H9 (cell line): ENCODE results near the gene JMJD7. TPM values are rescaled to one million over a fixed set of nuclear protein-coding genes. Genes with fewer than 3 reads are reported as not detected.
A peak's percentile ranks its signal among the peaks of the same experiment; 100 is the strongest.

Source experiments
- DNase-seq: peaks from one replicate; pipeline ENCODE4 v3.0.0-alpha.2; 2017
- H2AFZ ChIP-seq: one replicate; pipeline ENCODE4 v1.6.1; 2013; ENCODE audit warnings: mild to moderate bottlenecking, low read length, control low read depth, moderate library complexity
- H2AK5ac ChIP-seq: 2 replicates; pipeline ENCODE4 v1.6.1; 2013; ENCODE audit warnings: low read length, control low read depth, mixed read lengths; ENCODE audit not compliant: insufficient read length
- H2BK120ac ChIP-seq: one replicate; pipeline ENCODE4 v1.6.1; 2013; ENCODE audit warnings: low read depth, mild to moderate bottlenecking, low read length, control low read depth, inconsistent platforms; ENCODE audit not compliant: poor library complexity, severe bottlenecking
- H2BK12ac ChIP-seq: 2 replicates; pipeline ENCODE4 v1.6.1; 2013; ENCODE audit warnings: low read length, control low read depth, mixed read lengths, low read depth; ENCODE audit not compliant: insufficient read length
- H2BK15ac ChIP-seq: 2 replicates; pipeline ENCODE4 v1.6.1; 2013; ENCODE audit warnings: low read depth, low read length, control low read depth
- H2BK20ac ChIP-seq: one replicate; pipeline ENCODE4 v1.6.1; 2013; ENCODE audit warnings: low read depth, mild to moderate bottlenecking, low read length, control low read depth, inconsistent platforms; ENCODE audit not compliant: poor library complexity, severe bottlenecking
- H2BK5ac ChIP-seq: 2 replicates; pipeline ENCODE4 v1.6.1; 2013; ENCODE audit warnings: low read length, control low read depth, mixed read lengths; ENCODE audit not compliant: insufficient read length
- H3K14ac ChIP-seq: 2 replicates; pipeline ENCODE4 v1.6.1; 2013; ENCODE audit warnings: low read length, control low read depth; ENCODE audit not compliant: insufficient read depth
- H3K18ac ChIP-seq: 2 replicates; pipeline ENCODE4 v1.6.1; 2013; ENCODE audit warnings: low read depth, mild to moderate bottlenecking, mixed read lengths, low read length, control low read depth; ENCODE audit not compliant: insufficient read length
- H3K23ac ChIP-seq: 2 replicates; pipeline ENCODE4 v1.6.1; 2013; ENCODE audit warnings: low read length, control low read depth, mixed read lengths, low read depth; ENCODE audit not compliant: insufficient read length
- H3K23me2 ChIP-seq: 2 replicates; pipeline ENCODE4 v1.6.1; 2013; ENCODE audit warnings: low read depth, mild to moderate bottlenecking, mixed read lengths, low read length, control low read depth; ENCODE audit not compliant: insufficient read length, poor library complexity, severe bottlenecking
- H3K27ac ChIP-seq: 2 replicates; pipeline ENCODE4 v1.5.1; 2013; ENCODE audit warnings: low read length, control low read depth, mixed read lengths, low read depth; ENCODE audit not compliant: insufficient read length
- H3K27me3 ChIP-seq: 2 replicates; pipeline ENCODE4 v1.6.1; 2013; ENCODE audit warnings: low read length, control low read depth, inconsistent platforms; ENCODE audit not compliant: insufficient read depth
- H3K4ac ChIP-seq: 2 replicates; pipeline ENCODE4 v1.6.1; 2013; ENCODE audit warnings: low read depth, mild to moderate bottlenecking, control low read depth, inconsistent platforms, low read length, moderate library complexity
- H3K4me1 ChIP-seq: 2 replicates; pipeline ENCODE4 v1.6.1; 2013; ENCODE audit warnings: low read length, control low read depth, inconsistent platforms; ENCODE audit not compliant: insufficient read depth
- H3K4me2 ChIP-seq: 2 replicates; pipeline ENCODE4 v1.6.1; 2013; ENCODE audit warnings: low read length, control low read depth, mixed read lengths; ENCODE audit not compliant: insufficient read length, insufficient read depth
- H3K56ac ChIP-seq: 2 replicates; pipeline ENCODE4 v1.6.1; 2013; ENCODE audit warnings: low read depth, mild to moderate bottlenecking, mixed read lengths, low read length, control low read depth; ENCODE audit not compliant: insufficient read length
- H3K79me1 ChIP-seq: 2 replicates; pipeline ENCODE4 v1.6.1; 2013; ENCODE audit warnings: low read depth, mild to moderate bottlenecking, moderate library complexity, low read length, control low read depth, inconsistent platforms; ENCODE audit not compliant: insufficient read depth, poor library complexity, severe bottlenecking
- H3K79me2 ChIP-seq: 2 replicates; pipeline ENCODE4 v1.6.1; 2013; ENCODE audit warnings: low read length, control low read depth, inconsistent platforms; ENCODE audit not compliant: insufficient read depth
- H3K9ac ChIP-seq: 2 replicates; pipeline ENCODE4 v1.6.1; 2013; ENCODE audit warnings: low read length, control low read depth, mixed read lengths; ENCODE audit not compliant: insufficient read length; ENCODE audit errors: extremely low read depth
- H3K9me3 ChIP-seq: one replicate; pipeline ENCODE4 v1.6.1; 2013; ENCODE audit warnings: low read depth, low read length, inconsistent platforms; ENCODE audit not compliant: control insufficient read depth
- H3T11ph ChIP-seq: one replicate; pipeline ENCODE4 v1.6.1; 2013; ENCODE audit warnings: mild to moderate bottlenecking, low read length, control low read depth, inconsistent platforms
- H4K20me1 ChIP-seq: one replicate; pipeline ENCODE4 v1.6.1; 2013; ENCODE audit not compliant: control insufficient read depth, insufficient read length, insufficient read depth
- H4K5ac ChIP-seq: 2 replicates; pipeline ENCODE4 v1.6.1; 2013; ENCODE audit warnings: low read depth, mild to moderate bottlenecking, mixed read lengths, low read length, control low read depth; ENCODE audit not compliant: insufficient read length
- H4K8ac ChIP-seq: replicated peaks from 2 replicates; pipeline ENCODE4 v1.6.1; 2013; ENCODE audit warnings: low read length, control low read depth, mixed read lengths, low read depth; ENCODE audit not compliant: insufficient read length
- H4K91ac ChIP-seq: 2 replicates; pipeline ENCODE4 v1.6.1; 2013; ENCODE audit warnings: low read depth, mild to moderate bottlenecking, moderate library complexity, mixed read lengths, low read length, control low read depth; ENCODE audit not compliant: insufficient read length
- H3K27ac Mint-ChIP-seq, 3 experiments: 2 replicates in 2 of 3; 3 replicates in 1 of 3; pipeline ENCODE4 v1.8.0; 2020 to 2021; ENCODE audit warnings: mixed read lengths in 3 of 3, mild to moderate bottlenecking in 1 of 3, moderate library complexity in 1 of 3
- H3K27me3 Mint-ChIP-seq: 2 replicates; pipeline ENCODE4 v1.8.0; 2021; ENCODE audit warnings: low read depth, mild to moderate bottlenecking, moderate library complexity, mixed read lengths
- H3K36me3 Mint-ChIP-seq, 3 experiments: 2 replicates in 2 of 3; 3 replicates in 1 of 3; pipeline ENCODE4 v1.8.0; 2020 to 2021; ENCODE audit warnings: low read depth in 3 of 3, mixed read lengths in 3 of 3; ENCODE audit not compliant: insufficient read depth in 1 of 3
- H3K4me1 Mint-ChIP-seq, 2 experiments: 2 replicates each; pipeline ENCODE4 v1.8.0; 2020; ENCODE audit warnings: mixed read lengths in 2 of 2
- H3K4me3 Mint-ChIP-seq, 2 experiments: 2 replicates in 1 of 2; 3 replicates in 1 of 2; pipeline ENCODE4 v1.8.0; 2020 to 2021; ENCODE audit warnings: mild to moderate bottlenecking in 2 of 2, mixed read lengths in 2 of 2, moderate library complexity in 1 of 2
- H3K9me3 Mint-ChIP-seq, 2 experiments: 2 replicates in 1 of 2; 3 replicates in 1 of 2; pipeline ENCODE4 v1.8.0; 2020; ENCODE audit warnings: mild to moderate bottlenecking in 2 of 2, mixed read lengths in 2 of 2, moderate library complexity in 1 of 2
- CTCF ChIP-seq: fragments of 200-600 bp; sonication (generic); conservative IDR thresholded peaks from 3 replicates; pipeline ENCODE4 v1.8.0; 2021; ENCODE audit warnings: antibody characterized with exemption, mild to moderate bottlenecking
- WGBS: extraction: QIAGEN DNeasy Blood & Tissue Kit; methylation state at CpG from one replicate; pipeline ENCODE4 v1.1.7; 2013; ENCODE audit warnings: missing lambda C conversion rate, low lambda C conversion rate, mixed read lengths; ENCODE audit not compliant: insufficient read length; ENCODE audit errors: extremely low coverage; 5-methylcytosine and 5-hydroxymethylcytosine counted together
- total RNA-seq: library from RNA; stranded (reverse); gene quantifications from 2 replicates; pipeline ENCODE4 v1.2.1, GENCODE V29; 2021

Gene JMJD7
- total RNA-seq, 1 experiment from 2014 or later: 13.3 TPM

GRCh38 chr15:41809121-41809520 lies 18.8 kb upstream of the JMJD7 start:
- no peak overlapping the region for H2BK15ac ChIP-seq
- no peaks in the 10 kb centered on the region for H3K27me3 Mint-ChIP-seq
- no peaks in the 10 kb centered on the region; a peak in 1 of 7 replicates for H3K36me3 Mint-ChIP-seq
- no peak for TF ChIP-seq CTCF
- no peak overlapping the region for H3K23ac ChIP-seq
- no peaks in the 10 kb centered on the region for H3K23me2 ChIP-seq
- no peak overlapping the region for H2BK12ac ChIP-seq
- no peak overlapping the region for H2AK5ac ChIP-seq
- WGBS: no CpG with 5 or more reads among the region's 2 CpGs
- no peak overlapping the region for H3K56ac ChIP-seq
- H2BK20ac ChIP-seq: no peak overlapping the region
- H3K4me1 ChIP-seq: no peaks in the 10 kb centered on the region
- H3K27ac Mint-ChIP-seq: peak overlapping the region in 1 of 3 experiments; percentile 15; a peak in 1 of 7 replicates
- H3K9ac ChIP-seq: no peak overlapping the region
- H4K20me1 ChIP-seq: no peaks in the 10 kb centered on the region
- H3K9me3 Mint-ChIP-seq: no peaks in the 10 kb centered on the region; a peak in 1 of 5 replicates
- H2BK120ac ChIP-seq: no peak overlapping the region
- H3K14ac ChIP-seq: no peak overlapping the region
- no peaks in the 10 kb centered on the region for H3K79me1 ChIP-seq
- H2AFZ ChIP-seq: no peak overlapping the region
- H3K4me1 Mint-ChIP-seq: peaks cover 5 to 16% of the 10 kb centered on the region in 2 experiments
- H3T11ph ChIP-seq: no peak overlapping the region
- no peak overlapping the region for H4K91ac ChIP-seq
- DNase-seq: no peak
- no peak overlapping the region for H3K18ac ChIP-seq
- no peaks in the 10 kb centered on the region for H3K9me3 ChIP-seq
- no peak overlapping the region for H3K4me2 ChIP-seq
- no peaks in the 10 kb centered on the region for H3K27me3 ChIP-seq
- H3K27ac ChIP-seq: no peak overlapping the region
- no peaks in the 10 kb centered on the region for H3K79me2 ChIP-seq
- H2BK5ac ChIP-seq: no peak overlapping the region
- no peak overlapping the region for H4K5ac ChIP-seq
- H4K8ac ChIP-seq: no peak overlapping the region
- H3K4me3 Mint-ChIP-seq: no peak overlapping the region
- no peak overlapping the region for H3K4ac ChIP-seq
